ENCODE measurements around the gene PRKG1.

DNA sequence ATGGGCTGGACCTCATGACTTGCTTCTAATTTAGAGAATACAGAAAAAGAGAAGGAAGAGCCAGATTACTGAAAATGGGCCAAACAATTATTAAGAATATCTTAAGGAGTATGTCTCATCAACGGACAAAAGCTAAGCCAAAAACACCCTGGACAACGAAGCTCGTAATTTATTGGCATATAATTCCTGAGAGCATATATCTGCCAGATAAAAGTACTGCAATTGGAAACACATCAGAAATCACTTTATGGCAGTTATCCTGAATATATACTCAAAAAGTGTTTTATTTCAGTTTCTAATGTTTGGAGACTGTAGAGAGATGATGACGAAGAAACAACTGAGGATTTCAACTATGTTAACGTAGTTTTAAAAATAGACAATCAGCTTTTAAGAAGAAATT is 413.3 kb downstream of the PRKG1 start:
- TF ChIP-seq CTCF (IDR thresholded peaks at IDR 0.05), result no peak
- no peak for TF ChIP-seq POLR2A (IDR thresholded peaks at IDR 0.05)

Measured in Peyer's patch (tissue), 4 donors.